GM13976 (cell line): ENCODE measurements around the gene NXPH1.

ENCODE experiments used
- DNase-seq: peaks from one replicate; pipeline ENCODE4 v3.0.0; 2012; ENCODE audit warnings: low spot score
- in situ Hi-C: fragments of 300-500 bp; cut with MboI; formaldehyde crosslinking; loops from one replicate; pipeline ENCODE4 v1.12.0; 2022; ENCODE audit warnings: low sequenced_read_pairs, mixed read lengths, inconsistent platforms; ENCODE audit not compliant: unreplicated experiment
- TF ChIP-seq, protein P1 (sequence below): IDR thresholded peaks from 2 replicates; pipeline ENCODE4 v1.5.1; 2012; ENCODE audit warnings: borderline replicate concordance, mild to moderate bottlenecking; ENCODE audit not compliant: insufficient read depth; ENCODE audit errors: extremely low read depth, missing control alignments, control extremely low read depth

NXPH1 gene

DNA sequence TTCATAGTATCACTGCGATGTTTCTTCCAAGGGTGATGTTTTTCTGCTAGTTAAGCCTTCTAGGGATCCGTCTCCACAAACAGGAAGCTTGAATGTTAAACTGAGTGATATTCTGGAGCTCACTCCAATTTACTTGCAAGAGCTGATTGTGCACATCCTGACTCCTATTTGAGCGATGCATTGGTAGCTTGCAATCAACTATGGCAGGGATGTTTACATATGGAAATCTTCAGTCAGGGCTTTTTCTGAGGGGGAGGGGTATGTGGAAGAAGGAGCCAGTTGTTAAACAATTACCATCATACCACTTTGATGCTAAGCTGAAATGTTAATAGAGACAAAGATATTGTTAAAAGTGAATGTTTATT, 43.2 kb upstream of the NXPH1 start:
- TF ChIP-seq, protein P1, sequence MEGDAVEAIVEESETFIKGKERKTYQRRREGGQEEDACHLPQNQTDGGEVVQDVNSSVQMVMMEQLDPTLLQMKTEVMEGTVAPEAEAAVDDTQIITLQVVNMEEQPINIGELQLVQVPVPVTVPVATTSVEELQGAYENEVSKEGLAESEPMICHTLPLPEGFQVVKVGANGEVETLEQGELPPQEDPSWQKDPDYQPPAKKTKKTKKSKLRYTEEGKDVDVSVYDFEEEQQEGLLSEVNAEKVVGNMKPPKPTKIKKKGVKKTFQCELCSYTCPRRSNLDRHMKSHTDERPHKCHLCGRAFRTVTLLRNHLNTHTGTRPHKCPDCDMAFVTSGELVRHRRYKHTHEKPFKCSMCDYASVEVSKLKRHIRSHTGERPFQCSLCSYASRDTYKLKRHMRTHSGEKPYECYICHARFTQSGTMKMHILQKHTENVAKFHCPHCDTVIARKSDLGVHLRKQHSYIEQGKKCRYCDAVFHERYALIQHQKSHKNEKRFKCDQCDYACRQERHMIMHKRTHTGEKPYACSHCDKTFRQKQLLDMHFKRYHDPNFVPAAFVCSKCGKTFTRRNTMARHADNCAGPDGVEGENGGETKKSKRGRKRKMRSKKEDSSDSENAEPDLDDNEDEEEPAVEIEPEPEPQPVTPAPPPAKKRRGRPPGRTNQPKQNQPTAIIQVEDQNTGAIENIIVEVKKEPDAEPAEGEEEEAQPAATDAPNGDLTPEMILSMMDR = no peak
- no peak for DNase-seq
- in situ Hi-C loops = no loop called here

DNA sequence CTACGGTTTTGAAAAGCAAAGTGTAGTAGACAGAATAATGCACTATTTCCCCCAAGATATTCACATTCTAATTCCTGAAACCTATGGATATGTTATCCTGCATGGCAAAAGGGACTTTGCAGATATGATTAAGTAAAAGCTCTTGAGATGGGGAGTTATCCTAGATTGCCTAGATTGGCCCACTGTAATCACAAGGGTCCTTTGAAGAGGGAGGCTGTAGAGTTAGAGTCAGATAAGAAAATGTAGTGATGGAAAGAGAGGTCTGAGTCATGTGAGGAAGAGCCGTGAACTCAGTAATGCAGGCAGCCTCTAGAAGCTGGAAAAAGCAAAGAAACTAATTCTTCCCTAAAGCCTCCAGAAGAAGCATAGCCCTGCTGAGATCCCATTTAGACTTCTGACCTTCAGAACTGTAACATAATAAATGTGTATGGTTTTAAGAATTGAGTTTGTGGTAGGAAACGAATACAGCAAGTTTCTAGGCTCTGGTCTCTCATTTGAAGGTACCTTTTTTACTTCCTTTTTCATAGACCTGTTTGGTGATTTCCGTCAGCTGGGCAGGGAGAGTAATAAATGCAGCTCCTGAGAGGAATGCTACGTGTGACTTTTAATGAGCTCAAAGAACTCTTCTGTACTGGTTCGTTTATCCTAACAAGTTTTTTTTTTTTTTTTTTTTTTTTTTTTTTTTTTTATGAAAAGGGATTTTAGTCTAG, 41.9 kb upstream of the NXPH1 start:
- DNase-seq = no peak
- in situ Hi-C loops = no loop called here
- TF ChIP-seq, protein P1 = no peak

DNA sequence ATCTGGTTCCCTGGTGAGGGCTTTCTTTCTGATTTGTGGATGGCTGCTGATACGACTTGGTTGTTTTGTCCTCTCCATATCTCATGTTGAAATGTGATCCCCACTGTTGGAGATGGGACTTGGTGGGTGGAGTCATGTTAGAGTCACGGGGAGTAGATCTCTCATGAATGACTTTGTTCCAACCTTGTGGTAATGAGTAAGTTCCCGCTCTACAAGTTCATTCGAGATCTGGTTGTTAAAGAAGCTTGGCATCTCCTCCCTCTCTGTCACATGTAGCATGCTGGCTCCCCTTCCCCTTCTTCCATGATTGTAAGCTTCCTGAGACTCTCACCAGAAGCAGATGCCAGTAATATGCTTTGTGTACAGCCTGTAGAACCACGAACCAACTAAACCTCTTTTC, 37.1 kb upstream of the NXPH1 start:
- no peak for DNase-seq
- in situ Hi-C loops = no loop called here

DNA sequence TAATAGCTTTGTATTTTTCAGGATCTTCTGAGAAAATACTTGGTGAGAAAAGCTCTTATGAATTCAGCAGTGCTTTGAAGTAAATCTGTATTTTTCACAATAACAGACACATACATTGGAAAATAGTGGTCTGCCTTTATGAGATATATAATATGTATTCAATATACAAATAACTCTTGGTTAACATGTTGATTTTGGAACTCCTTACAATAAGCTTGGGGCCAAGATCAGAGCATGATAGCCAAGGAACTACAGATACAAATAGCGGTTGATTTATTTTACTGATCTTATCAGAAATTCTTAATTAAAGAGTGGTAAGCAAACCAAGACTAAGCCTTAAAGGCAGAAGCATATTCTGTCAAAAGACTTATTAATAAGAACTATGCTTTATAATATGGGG, 24.5 kb upstream of the NXPH1 start:
- in situ Hi-C loops = no loop called here
- TF ChIP-seq, protein P1 = no peak
- no peak for DNase-seq

More for the DNA sequence above, 37.1 kb upstream of the NXPH1 start:
- TF ChIP-seq, protein P1 = no peak

DNA sequence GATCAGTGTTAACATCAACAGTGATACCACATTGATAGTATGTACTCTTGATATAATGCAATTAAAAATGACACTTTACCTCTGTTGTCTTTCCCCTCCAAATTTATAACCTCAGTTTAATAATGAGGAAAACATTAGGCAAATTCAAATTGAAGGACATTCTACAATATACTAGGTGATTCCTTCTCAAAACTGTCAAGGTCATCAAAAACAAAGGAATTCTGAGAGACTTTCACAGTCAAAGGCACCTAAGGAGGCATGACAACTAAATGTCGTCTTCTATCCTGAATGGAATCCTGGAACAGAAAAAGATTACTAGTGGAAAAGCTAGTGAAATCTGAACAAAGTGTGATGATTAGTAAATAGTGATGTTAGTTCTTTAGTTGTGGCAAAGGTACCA, 22.3 kb upstream of the NXPH1 start:
- DNase-seq = no peak
- TF ChIP-seq, protein P1 = no peak
- in situ Hi-C loops = no loop called here

DNA sequence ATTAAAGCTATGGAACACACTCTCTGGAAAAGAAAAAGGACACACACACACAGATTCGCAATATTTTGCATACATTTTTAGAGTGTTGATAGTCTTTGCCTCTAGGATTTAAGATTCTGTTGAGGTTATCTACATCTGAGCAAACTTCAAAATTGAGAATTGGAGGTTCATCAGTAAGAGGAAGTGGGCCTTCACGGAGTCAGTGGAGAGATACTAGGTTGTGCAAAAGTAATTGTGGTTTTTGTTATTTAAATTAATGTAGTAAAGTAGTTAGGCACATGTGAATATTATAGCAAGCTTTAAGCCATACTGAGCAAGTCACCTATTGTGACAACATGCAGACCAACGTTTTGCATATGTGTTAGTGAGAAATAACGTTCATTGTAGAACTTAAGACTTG, 19.8 kb upstream of the NXPH1 start:
- no peak for DNase-seq
- TF ChIP-seq, protein P1 = no peak
- in situ Hi-C loops = no loop called here

DNA sequence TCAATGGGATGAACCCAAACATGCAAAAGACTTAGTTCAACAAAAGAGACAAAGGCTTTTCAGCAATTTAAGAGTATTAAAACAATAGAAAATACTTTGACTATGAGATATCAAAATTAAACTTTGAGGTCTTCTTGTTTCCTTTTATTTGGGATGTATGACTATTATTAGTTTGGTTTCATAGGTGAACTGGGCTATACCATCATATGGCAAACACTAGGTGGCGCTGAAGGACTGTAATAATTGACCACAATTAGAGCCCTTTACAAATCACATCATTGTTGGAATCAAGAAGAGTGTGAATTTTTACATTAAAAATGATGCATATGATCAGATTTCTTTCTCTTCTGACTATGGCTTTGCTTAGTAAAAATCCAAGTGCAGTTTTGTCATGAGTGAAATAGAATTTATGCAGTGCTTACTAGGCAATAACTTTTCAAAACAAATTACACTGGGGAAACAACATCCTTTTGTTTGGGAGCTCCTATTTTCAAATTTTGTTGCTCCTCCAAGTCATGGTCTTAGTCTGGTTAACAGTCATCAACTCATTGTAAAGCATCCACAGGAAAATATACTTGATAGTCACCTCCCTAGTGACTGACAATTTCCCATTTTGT, 14.7 kb upstream of the NXPH1 start:
- TF ChIP-seq, protein P1 = peak; percentile 69
- peak; percentile 46 for DNase-seq
- in situ Hi-C loops = no loop called here
